DMS153 treated with DMSO at 0.1 percent for 48 hours (cell line): Measurements from ENCODE around the gene NUMBL.

ENCODE experiments used
- DNase-seq: peaks from one replicate; lab custom pipeline; 2025; ENCODE audit not compliant: unreplicated experiment; lab: John Stamatoyannopoulos, UW

NUMBL gene

GRCh38 chr19:40716482-40717324 lies 26.3 kb upstream of the NUMBL start, which contains the start of the genes COQ8B and ITPKC:
Gene COQ8B, minus strand, starts transcription at chr19:40716886. Its CDS starts 2,254 bp downstream, at chr19:40714632.
Gene ITPKC, plus strand, starts transcription at chr19:40717112. Its CDS starts 24 bp downstream, at chr19:40717136.
- DNase-seq, result peak; percentile 81

DNA sequence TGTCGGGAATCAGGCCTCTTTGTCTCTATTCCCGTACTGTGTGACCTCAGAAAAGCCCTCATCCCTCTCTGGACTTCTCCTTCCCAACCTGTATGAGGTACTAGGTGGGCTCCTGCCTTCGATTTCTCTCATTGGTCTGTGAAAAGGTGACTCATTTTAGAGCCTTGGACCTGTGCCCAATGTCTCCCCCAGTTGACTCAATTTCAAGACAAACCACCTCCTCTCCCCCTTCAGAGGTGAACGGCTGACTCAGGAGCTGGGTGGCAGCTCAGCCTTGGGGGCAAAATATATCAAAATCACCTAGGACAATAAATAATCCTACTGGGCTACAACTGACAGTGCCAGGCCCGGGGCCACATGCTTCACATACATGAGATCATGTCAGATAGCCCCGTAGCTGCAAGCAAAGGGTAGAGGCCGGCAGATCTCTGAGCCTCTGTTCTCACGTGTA lies 25.6 kb upstream of the NUMBL start:
- DNase-seq, result no peak

- DNase-seq, result peak; percentile 89
Observed at GRCh38 chr19:40714441-40715299, 24.2 kb upstream of the NUMBL start.

- DNase-seq, result no peak
Observed at GRCh38 chr19:40713939-40714338, 23.5 kb upstream of the NUMBL start.

DNA sequence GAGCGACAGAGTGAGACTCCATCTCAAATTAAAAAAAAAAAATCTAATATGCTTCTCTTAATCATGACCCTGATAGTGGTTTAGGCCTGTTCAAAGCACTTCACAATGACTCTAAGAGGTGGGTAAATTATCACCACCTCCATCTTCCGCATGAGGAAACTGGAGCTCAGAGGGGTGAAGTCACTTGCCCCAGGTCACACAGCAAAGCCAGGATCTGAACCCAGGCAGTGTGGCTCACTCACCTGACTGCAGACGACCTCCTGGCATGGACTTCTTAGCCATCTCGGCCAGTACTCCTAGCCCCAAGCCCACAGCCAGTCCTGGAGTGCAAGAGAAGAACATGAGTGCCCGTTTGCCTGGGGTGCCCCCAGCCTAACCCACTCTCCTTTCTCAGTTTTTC lies 19.4 kb upstream of the NUMBL start:
- DNase-seq, result no peak

DNA sequence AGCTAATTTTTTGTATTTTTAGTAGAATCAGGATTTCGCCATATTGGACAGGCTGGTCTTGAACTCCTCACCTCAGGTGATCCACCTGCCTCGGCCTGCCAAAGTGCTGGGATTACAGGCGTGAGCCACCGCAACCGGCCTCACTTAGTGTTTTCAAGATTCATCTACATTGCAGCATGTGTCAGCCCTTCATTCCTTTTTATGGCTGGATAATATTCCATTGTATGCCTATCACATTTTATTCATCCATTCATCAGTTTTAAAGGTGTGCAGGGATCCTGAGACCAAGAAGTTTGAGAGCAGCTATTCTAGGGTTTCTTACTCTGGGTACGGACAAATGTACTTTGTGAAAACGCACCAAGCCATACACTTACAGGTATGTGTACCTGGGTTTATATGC lies 17.2 kb upstream of the NUMBL start:
- no peak for DNase-seq

DNA sequence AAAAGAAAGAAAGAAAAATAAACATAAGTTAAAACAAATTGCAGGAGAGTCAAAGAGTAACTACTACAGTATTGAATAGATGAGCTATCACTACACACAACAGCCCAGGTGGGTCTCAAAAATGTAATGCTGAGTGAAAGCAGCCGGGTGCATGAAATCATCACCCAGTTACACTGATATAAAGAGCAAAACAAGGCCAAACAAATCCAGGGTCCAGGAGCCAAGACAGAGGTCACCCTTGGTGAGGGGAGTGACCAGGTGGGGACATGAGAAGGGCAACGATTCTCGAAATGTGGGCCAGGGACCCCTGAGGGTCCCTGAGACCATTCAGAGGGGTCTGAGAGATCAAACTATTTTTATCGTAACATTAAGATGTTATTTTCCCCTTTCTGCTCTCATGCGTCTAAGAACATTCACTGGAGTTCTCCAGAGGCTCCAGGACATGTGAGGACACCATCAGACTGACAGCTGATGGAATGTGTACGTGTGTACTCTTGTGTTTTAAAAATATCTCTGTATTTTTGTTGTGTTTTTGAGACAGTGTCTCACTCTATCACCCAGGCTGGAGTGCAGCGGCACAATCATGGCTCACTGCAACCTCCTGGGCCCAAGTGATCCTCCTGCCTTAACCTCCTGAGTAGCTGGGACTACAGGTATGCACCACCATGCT lies 15.6 kb upstream of the NUMBL start:
- no peak for DNase-seq

- DNase-seq, result no peak
Observed at GRCh38 chr19:40705362-40705651, 14.9 kb upstream of the NUMBL start.

GRCh38 chr19:40704491-40705361 lies 14.3 kb upstream of the NUMBL start:
- DNase-seq, result no peak

DNA sequence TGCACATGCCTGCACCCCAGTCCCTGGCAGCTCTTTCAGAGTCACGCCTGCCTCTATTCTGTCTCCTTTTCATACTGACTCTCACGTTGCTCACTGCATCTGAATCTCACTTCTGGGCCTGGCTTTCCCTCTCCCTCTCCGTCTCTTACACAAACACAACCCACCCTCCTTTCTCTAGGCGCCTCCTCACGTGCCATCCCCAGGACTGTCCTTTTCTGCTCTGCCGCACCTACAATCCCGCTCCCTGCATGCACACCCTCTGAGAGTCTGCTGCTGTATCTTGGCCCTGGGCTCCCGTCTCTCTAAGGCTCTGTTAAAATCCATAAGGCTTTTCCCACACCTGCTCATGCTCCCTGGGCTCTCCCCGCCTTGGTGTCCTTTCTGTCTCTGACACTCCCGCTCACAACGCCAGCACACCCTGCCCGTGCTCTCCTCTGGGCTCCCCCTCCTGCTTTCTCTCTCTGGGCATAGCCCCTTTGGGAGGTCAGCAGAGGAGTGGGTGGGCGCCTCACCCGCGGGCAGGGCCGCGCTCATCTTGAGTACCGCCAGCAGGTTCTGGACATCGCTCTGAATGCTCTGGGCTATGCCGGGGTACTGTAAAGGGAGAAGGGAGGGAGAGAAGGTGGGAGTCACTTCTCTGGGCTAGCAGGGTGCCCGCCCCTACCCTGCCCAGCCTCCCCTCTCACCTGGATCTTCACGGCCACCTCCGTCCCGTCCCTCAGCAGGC lies 12.7 kb upstream of the NUMBL start:
- no peak for DNase-seq

- DNase-seq, result no peak
Observed at GRCh38 chr19:40702337-40703012, 12.0 kb upstream of the NUMBL start.

- no peak for DNase-seq
Observed at GRCh38 chr19:40701758-40702157, 11.3 kb upstream of the NUMBL start.

DNA sequence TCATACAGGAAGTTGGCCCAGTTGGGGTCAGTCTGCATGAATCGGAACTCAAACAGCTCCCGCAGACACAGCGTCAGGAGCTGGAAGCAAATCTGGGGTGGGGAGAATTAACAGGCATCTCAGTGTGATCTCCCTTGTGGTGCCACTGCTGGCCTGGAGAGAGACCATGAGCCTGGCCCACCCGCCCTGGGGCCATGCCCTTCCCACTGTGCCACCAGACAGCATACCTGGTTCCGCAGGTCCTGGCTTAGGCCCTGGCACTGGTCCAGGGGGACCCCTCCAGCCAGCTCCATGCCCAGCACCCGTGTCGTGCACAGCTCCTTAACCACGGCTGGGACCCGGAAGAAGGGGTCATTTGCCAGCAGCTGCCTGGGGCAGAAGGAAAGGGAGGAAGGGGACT lies 9.6 kb upstream of the NUMBL start:
- no peak for DNase-seq

DNA sequence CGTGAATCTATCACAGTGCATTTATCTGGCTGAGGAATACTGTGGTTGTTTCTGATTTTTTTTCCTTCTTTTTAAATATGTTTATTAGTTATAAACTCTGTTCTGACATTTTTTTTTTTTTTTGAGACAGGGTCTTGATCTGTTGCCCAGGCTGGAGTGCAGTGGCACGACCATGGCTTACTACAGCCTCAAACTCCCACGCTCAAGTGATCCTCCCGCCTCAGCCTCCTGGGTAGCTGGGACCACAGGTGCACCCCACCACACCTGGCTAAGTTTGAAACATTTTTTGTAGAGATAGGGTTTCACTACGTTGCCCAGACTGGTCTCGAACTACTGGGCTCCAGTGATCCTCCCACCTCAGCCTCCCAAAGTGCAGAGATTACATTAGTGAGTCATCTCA lies 6.6 kb upstream of the NUMBL start:
- no peak for DNase-seq

GRCh38 chr19:40695881-40696280 lies 5.4 kb upstream of the NUMBL start:
- DNase-seq, result no peak

DNA sequence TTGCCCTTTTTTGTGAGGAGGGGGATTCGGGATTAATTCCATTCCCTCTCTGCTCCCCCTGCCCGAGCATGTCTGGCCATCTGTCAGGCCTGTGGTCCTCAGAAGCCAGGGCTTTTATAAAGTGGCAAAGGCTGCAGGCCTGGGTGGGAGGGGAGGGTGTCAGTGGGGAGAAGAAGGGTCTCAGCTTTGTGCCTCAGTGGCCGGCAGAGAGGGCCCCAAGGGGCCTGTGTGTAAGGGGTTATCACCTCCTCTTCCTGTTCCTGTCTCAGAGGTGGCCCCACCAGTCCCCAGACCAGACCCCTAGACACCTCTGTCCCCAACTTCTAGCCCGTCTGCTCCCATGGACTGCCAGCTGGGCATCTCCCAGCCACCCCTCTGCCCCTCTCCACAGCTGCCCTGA lies 3.4 kb upstream of the NUMBL start:
- no peak for DNase-seq

DNA sequence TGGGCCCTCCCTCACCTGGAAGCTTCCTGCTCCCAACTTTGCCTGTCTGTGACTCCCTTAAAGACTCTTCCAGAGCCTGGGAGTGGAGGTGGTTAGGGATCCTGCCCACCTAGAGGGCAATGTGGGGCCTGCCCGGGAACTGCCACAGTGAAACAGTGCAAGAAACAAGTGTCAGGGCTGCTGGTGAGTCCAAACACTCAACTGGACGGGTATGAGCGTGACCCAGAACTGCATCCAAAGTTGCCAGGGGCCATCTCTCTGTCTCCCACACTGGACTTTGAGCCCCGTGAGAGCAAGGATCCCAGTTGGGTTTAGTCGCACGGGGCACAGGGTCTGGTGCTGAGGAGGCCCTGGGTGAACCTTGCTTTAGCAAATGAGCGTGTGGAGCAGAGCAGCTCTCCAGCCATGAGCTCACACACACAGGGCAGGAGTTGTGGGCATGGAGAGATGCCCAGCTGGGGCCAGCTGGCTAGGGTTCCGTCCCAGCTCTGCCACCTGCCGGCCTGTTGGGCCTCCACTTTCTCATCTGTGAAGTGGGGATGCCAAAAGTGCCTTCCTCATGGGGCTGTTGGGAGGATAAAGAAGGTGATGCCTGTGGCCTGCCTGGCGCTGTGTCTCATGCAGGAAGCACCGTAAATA lies 2.8 kb upstream of the NUMBL start:
- DNase-seq, result no peak

DNA sequence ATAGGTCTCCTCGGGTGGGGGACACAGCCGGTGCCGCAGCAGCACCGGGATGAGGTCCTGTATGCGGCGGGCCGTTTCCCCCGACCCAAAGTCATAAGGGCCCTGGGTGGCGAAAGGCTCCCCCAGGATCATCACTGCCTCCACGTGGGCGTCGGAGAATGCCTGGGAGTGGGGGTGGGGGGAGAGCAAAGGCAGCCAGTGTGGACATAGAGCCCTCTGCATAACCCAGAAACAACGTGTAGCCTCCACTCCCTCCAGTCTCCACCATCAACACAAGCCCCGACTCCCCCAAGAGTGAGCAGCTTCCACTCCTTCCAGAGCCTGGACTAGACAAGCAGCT lies 1.7 kb upstream of the NUMBL start:
- DNase-seq, result no peak
